ENCODE measurements around the gene MSX1.

The MSX1 gene

DNA sequence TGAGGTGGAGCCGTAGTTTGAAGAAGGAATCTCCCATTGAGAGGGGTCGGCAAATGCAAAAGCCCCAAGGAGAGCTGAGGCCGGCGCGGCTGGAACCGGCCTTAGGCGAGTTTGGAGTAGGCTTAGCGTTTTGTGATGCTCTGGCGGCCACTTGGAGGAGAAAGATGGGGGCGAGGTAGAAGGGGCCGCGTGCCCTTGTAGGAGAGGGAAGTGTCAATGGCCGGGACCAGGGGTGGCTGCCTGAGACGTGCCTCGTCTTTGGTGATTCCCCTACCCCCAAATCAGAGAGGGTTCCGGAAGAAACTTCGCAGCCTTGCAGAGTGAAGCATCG lies 11.7 kb downstream of the MSX1 start:
- DNase-seq, result no peak

- no peak for DNase-seq
These were observed 12.3 kb downstream of the MSX1 start for GRCh38 chr4:4871573-4872313.

- no peak for DNase-seq
These were observed 12.9 kb downstream of the MSX1 start for GRCh38 chr4:4872314-4872903.

DNA sequence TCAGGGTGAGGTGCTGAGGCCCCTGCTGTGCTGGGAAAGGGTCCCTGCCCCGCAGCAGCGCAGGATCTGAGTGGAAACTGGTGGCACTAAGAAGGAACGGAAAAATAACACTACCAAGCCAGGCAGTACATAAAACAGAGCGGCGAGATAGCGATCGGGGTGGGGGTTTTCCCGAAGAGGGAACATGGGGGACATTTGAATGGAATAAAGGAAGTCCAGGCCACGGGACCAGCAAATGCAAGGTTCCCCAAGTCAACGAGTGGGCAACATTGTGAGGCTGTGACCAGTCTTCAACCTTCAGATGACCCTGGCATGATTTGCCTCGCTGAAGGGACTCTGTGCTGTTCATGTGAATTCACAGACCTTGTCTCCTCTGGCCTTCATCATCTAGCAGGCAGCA lies 13.7 kb downstream of the MSX1 start:
- DNase-seq, result no peak

- no peak for DNase-seq
These were observed 14.8 kb downstream of the MSX1 start for GRCh38 chr4:4874254-4874653.

DNA sequence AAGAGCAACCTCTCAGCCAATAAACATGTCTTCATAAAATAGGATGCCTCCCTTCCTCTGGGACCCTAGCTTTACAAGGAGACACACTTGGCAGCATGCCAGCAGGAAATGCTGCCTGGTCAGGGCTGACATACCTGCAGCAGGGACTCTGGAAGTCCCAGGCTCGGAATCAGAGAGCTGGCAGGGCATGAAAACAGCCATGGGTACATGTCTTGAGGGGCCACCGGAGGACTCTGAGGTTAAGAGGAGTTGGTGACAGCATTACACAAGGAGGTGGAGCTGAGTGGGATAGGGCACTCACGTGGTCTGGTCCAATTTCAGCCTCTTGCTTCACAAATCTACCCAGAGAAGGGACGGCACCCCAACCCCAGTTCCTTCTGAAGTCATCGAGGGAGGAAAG lies 15.7 kb downstream of the MSX1 start:
- DNase-seq, result no peak

DNA sequence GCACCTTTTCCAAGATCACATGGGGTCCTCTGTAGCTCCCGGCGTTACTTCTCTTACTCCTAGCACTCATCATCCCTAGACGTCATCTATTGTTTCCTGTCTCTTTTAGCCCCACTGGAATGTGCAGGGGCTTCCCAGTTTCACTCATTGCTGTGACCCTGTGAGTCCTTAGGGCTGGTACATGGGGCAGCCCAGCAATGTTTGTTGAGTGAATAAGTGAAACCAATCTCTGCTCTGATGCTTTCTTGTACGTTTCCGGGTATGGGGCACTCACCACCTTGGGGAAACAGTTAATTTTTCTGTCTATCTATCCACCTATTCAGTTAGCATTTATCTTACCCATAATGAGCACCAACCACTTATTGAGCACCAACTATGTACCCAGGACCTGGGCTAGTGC lies 16.1 kb downstream of the MSX1 start:
- no peak for DNase-seq

DNA sequence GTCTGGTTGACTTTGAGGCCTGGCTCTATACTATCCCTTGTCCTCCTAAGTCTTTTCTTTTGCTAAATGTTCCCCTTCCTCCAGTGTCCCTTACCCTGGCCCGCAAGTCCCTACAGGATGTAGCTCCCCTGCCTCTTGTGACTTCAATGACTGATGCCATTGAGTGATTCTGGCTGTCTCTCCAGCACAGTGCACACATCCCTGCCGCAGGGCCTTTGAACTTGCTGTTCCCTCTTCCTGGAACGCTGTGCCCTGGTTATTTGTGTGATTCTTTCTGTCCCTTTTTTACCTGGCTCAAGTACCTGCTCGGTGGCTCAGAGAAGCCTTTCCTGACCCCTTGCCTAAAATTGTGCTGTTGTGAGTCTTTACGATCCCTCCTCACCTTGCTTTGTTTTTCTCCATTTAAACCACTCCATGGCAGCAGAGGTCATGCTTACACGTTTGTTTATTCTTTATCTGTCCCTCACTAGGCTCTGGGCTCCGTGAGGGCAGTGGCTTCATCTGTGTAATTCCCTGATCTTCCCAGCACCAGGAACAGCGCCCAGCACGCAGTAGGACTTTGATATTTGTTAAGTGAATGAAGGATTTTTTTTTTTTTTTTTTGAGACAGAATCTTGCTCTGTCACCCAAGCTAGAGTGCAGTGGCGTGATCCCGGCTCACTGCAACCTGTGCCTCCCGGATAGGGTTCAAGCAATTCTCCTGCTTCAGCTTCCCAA lies 17.6 kb downstream of the MSX1 start:
- DNase-seq, result no peak

DNA sequence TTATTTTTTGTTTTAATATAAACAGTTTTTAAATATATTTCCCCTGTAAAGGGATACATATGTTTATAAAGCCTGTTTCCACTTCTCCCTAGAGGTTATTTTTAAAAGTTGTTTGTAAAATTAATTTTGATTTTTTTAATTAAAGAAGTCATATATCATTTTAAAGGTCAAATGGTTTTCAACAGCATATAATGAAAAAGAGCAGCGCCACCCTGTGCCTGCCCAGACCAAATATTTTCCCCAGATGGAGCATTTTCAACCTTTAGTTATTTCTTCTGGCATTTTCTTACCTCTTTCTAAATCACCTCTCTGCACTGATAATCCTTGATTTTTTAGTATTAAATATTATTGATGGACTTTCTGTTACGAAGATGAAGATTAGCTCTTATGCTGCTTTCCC lies 21.0 kb downstream of the MSX1 start:
- DNase-seq, result no peak

- DNase-seq, result no peak
These were observed 22.0 kb downstream of the MSX1 start for GRCh38 chr4:4881432-4881831.

DNA sequence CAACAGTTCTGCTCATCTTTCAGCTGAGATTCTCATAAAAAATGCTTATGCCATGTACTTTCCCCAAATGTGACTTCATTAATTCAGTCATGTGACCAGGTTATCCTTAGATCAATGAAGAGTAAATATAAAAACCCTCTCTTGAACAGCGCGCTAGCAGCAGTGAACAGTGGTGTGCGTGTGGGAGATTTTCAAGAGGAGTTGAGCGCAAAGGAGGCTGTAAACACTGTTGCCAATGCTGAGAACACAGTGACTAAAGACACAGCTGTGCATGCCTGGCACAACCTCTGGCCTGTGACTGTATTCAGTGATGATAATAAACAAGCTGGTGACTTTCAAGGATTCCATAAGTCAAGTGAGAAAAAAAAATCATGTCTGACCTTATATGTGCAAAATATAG lies 25.1 kb downstream of the MSX1 start:
- DNase-seq, result no peak

- no peak for DNase-seq
These were observed 28.0 kb downstream of the MSX1 start for GRCh38 chr4:4887426-4887825.

DNA sequence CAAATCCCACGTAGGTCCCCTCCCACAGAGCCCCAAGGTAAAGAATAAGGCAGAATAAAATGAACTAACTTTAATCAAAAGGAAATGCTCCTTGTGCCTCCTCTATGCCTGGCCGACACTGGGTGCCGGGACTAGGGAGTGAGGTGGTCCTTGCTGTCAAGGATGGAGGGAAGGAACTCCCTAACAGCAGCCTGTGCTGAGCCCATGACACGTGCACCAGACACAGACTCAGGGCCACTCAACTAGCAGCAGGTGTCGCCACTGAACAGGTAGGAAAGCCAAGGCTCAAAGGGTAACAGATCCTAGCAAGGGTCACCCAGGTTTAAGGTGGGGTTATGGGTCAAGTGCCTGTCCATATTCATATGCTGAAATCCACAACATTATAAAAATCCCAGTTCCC lies 29.2 kb downstream of the MSX1 start:
- no peak for DNase-seq

GRCh38 chr4:4889781-4890180 lies 30.3 kb downstream of the MSX1 start:
- no peak for DNase-seq

DNA sequence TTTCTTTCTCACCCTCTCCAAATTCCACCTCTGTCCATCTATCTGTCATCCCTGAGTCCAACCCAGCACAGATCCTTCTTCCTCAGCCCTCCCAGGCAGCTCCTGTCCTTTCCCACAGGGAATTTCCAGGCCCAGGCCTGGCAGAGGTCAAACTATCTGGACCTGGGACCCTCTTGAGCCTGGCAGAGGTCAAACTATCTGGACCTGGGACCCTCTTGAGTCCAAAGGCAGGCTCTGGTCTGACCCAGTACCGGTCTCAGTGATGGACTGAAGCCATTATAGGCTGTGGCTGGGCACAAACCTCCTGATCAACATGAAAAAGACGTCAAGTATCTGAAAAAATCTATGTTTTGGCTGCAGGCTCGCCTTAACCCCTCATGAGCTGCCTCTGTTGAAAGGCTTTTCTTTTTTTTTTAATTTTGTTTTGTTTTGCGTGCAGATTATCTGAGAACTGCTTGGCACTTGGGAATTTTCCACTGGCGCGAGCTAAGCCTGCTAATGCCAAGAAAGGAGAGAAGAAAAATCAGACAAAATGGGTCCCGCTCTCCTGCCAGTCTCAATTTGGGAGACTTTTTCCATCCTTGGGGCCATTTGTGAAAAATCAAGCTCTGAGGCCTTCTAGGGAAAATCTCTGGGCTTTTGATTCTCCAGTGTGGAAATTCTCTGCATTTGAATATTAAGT lies 31.2 kb downstream of the MSX1 start:
- DNase-seq, result no peak

GRCh38 chr4:4893721-4894120 lies 34.3 kb downstream of the MSX1 start:
- DNase-seq, result no peak

GRCh38 chr4:4899202-4899925 lies 39.9 kb downstream of the MSX1 start:
- no peak for DNase-seq

DNA sequence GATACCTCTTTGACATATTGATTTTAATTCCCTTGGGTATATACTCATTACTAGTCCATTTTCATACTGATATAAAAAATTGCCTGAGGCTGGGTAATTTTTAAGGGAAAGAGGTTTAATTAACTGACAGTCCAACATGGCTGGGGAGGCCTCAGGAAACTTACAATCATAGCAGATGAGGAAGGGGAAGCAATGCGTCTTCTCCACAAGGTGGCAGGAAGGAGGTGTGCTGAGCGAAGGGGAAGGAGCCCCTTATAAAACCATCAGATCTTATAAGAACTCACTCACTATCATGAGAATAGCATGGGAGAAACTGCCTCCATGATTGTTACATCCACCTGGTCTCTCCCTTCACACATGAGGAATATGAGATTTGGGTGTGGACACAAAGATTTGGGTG lies 42.4 kb downstream of the MSX1 start:
- no peak for DNase-seq

DNA sequence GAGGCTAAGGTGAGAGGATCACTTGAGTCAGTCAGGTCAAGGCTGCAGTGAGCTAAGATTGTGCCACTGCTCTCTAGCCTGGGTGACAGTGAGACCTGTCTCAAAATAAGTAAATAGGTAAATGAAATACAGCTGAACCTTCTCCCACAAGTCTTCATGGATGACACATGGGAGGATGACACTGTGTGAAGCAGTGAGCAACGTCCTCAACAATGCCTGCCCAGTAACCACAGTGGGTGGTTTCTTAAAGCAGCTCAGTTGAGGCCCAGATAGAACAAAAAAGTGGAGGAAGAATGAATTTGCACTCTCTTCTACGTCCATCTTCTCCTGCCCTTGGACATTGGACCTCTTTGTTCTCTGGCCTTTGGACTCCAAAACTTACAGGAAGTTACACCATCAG lies 52.7 kb downstream of the MSX1 start:
- DNase-seq, result no peak

GRCh38 chr4:4913147-4913561 lies 53.7 kb downstream of the MSX1 start:
- no peak for DNase-seq

All from NCI-H1105 treated with DMSO at 0.1 percent for 48 hours (cell line).